IMR-90 (cell line): Measurements from ENCODE around the gene TBC1D22B. TPM values are rescaled to one million over a fixed set of nuclear protein-coding genes. Genes with fewer than 3 reads are reported as not detected.

Experiments used
- ATAC-seq: fragments of 200-7000 bp; cut with Tn5 transposase; 2 replicates; pipeline ENCODE4 v1.9.1; 2020; ENCODE audit warnings: low read depth, mild to moderate bottlenecking, moderate library complexity
- BruUV-seq: library from RNA; stranded (reverse); fragments of 400-500 nt; replicated peaks from 2 replicates; lab custom pipeline; 2021; lab: Mats Ljungman, UMichigan
- CTCF ChIA-PET: fragments of 300-600 bp; formaldehyde crosslinking; extraction: SDS; loops from one replicate; lab custom pipeline; 2021; ENCODE audit warnings: antibody characterized with exemption; lab: Yijun Ruan, JAX
- POLR2A ChIA-PET: fragments of 300-600 bp; sonication (Branson Sonifier 250); formaldehyde crosslinking; loops from one replicate; lab custom pipeline; 2022; ENCODE audit warnings: antibody characterized with exemption; ENCODE audit not compliant: unreplicated experiment; lab: Charles Lee
- DNase-seq: peaks from one replicate; pipeline ENCODE4 v3.0.0; 2013
- H2AFZ ChIP-seq: replicated peaks from 2 replicates; pipeline ENCODE3; 2013; ENCODE audit warnings: low read length, mild to moderate bottlenecking; ENCODE audit not compliant: poor library complexity
- H2AK5ac ChIP-seq: 2 replicates; pipeline ENCODE4 v1.6.1; 2013; ENCODE audit warnings: low read depth, low read length, inconsistent platforms
- H2AK9ac ChIP-seq: replicated peaks from 2 replicates; pipeline ENCODE3; 2013; ENCODE audit warnings: mild to moderate bottlenecking, low read depth, low read length, moderate library complexity; ENCODE audit not compliant: poor library complexity
- H2BK120ac ChIP-seq: 2 replicates; pipeline ENCODE4 v1.6.1; 2013; ENCODE audit warnings: low read depth, low read length, inconsistent platforms
- H2BK15ac ChIP-seq: 3 replicates; pipeline ENCODE4 v1.6.1; 2013; ENCODE audit warnings: low read depth, low read length, inconsistent platforms
- H2BK20ac ChIP-seq: 2 replicates; pipeline ENCODE4 v1.6.1; 2013; ENCODE audit warnings: low read depth, mild to moderate bottlenecking, inconsistent platforms, low read length, moderate library complexity
- H2BK5ac ChIP-seq: 2 replicates; pipeline ENCODE4 v1.6.1; 2013; ENCODE audit warnings: mild to moderate bottlenecking, low read depth, low read length, inconsistent platforms; ENCODE audit not compliant: poor library complexity, severe bottlenecking
- H3K14ac ChIP-seq: replicated peaks from 2 replicates; pipeline ENCODE4 v1.6.1; 2013; ENCODE audit warnings: low read depth, low read length, inconsistent platforms
- H3K18ac ChIP-seq: 2 replicates; pipeline ENCODE4 v1.6.1; 2013; ENCODE audit warnings: low read depth, low read length, control low read depth
- H3K23ac ChIP-seq: 2 replicates; pipeline ENCODE4 v1.6.1; 2013; ENCODE audit warnings: low read depth, low read length, inconsistent platforms
- H3K27ac ChIP-seq: 2 replicates; pipeline ENCODE4 v1.5.1; 2013; ENCODE audit warnings: mild to moderate bottlenecking, control low read depth, low read length; ENCODE audit not compliant: insufficient read depth
- H3K27me3 ChIP-seq: 2 replicates; pipeline ENCODE4 v1.6.1; 2013; ENCODE audit warnings: low read length; ENCODE audit not compliant: control insufficient read depth, insufficient read depth
- H3K36me3 ChIP-seq: 2 replicates; pipeline ENCODE4 v1.6.1; 2013; ENCODE audit warnings: low read length, mixed read lengths; ENCODE audit not compliant: control insufficient read depth, insufficient read depth
- H3K4ac ChIP-seq: 2 replicates; pipeline ENCODE4 v1.6.1; 2013; ENCODE audit warnings: low read depth, low read length, inconsistent platforms
- H3K4me1 ChIP-seq: 2 replicates; pipeline ENCODE4 v1.6.1; 2013; ENCODE audit warnings: low read length, mixed read lengths; ENCODE audit not compliant: control insufficient read depth, insufficient read depth
- H3K4me2 ChIP-seq: 2 replicates; pipeline ENCODE4 v1.6.1; 2013; ENCODE audit warnings: low read depth, mild to moderate bottlenecking, control low read depth, low read length, moderate library complexity
- H3K4me3 ChIP-seq: 2 replicates; pipeline ENCODE4 v1.5.1; 2013; ENCODE audit warnings: low read depth, mild to moderate bottlenecking, control low read depth, low read length, moderate library complexity; ENCODE audit not compliant: insufficient read depth
- H3K56ac ChIP-seq: 2 replicates; pipeline ENCODE4 v1.6.1; 2013; ENCODE audit warnings: low read length, inconsistent platforms; ENCODE audit not compliant: insufficient read depth; ENCODE audit errors: extremely low read depth
- H3K79me1 ChIP-seq, 2 experiments: 2 replicates each; pipeline ENCODE4 v1.6.1; 2013; ENCODE audit warnings: low read length in 2 of 2, inconsistent platforms in 1 of 2, low read depth in 1 of 2
- H3K9ac ChIP-seq: 2 replicates; pipeline ENCODE4 v1.6.1; 2013; ENCODE audit warnings: low read depth, low read length, control low read depth
- H3K9me1 ChIP-seq: 2 replicates; pipeline ENCODE4 v1.6.1; 2013; ENCODE audit warnings: low read length, inconsistent platforms; ENCODE audit not compliant: insufficient read depth
- H3K9me3 ChIP-seq: 2 replicates; pipeline ENCODE4 v1.6.1; 2013; ENCODE audit warnings: low read length; ENCODE audit not compliant: control insufficient read depth, insufficient read depth
- H4K20me1 ChIP-seq: 2 replicates; pipeline ENCODE4 v1.6.1; 2013; ENCODE audit warnings: low read length, inconsistent platforms; ENCODE audit not compliant: insufficient read depth
- H4K5ac ChIP-seq: 2 replicates; pipeline ENCODE4 v1.6.1; 2013; ENCODE audit warnings: mild to moderate bottlenecking, low read depth, low read length, control low read depth
- H4K8ac ChIP-seq, 2 experiments: 2 replicates each; pipeline ENCODE4 v1.6.1; 2013; ENCODE audit warnings: low read depth in 2 of 2, low read length in 2 of 2, control low read depth in 1 of 2, inconsistent platforms in 1 of 2
- H4K91ac ChIP-seq: 2 replicates; pipeline ENCODE4 v1.6.1; 2013; ENCODE audit warnings: low read depth, low read length, inconsistent platforms; ENCODE audit not compliant: insufficient read depth
- CHD1 ChIP-seq: IDR thresholded peaks from 2 replicates; pipeline ENCODE4 v1.6.1; 2012; ENCODE audit warnings: low read depth, low read length, improper control_type of control experiment
- CTCF ChIP-seq: conservative IDR thresholded peaks from 2 replicates; pipeline ENCODE4 v1.5.1; 2012; ENCODE audit warnings: mild to moderate bottlenecking, low read depth, low read length, improper control_type of control experiment
- MAZ ChIP-seq: IDR thresholded peaks from 2 replicates; pipeline ENCODE4 v1.6.1; 2012; ENCODE audit warnings: low read depth, mild to moderate bottlenecking, low read length, improper control_type of control experiment, moderate library complexity, borderline replicate concordance
- RCOR1 ChIP-seq: IDR thresholded peaks from 2 replicates; pipeline ENCODE4 v1.6.1; 2012; ENCODE audit warnings: mild to moderate bottlenecking, low read length, improper control_type of control experiment; ENCODE audit not compliant: insufficient replicate concordance
- WGBS, 2 experiments: methylation state at CpG; one replicate each; pipeline versions ENCODE4 v1.1.5 to v1.1.7; 2013; ENCODE audit warnings: missing lambda C conversion rate in 2 of 2; ENCODE audit not compliant: insufficient read length in 1 of 2; ENCODE audit errors: extremely low coverage in 2 of 2; 5-methylcytosine and 5-hydroxymethylcytosine counted together
- dilution Hi-C: fragments of 300-500 bp; cut with HindIII; formaldehyde crosslinking; loops from one replicate; pipeline ENCODE4 v1.14.3; 2018; ENCODE audit warnings: low sequenced_read_pairs; ENCODE audit not compliant: unreplicated experiment
- in situ Hi-C: fragments of 300-500 bp; cut with MboI; formaldehyde crosslinking; loops from 3 replicates; pipeline ENCODE4 v1.14.3; 2019; ENCODE audit warnings: low sequenced_read_pairs, inconsistent platforms, mixed read lengths
- intact Hi-C: fragments of 100-400 bp; cut with micrococcal nuclease; formaldehyde crosslinking; loops from 2 replicates; pipeline ENCODE4 v1.10.0; 2022
- polyA plus RNA-seq, 3 experiments: library from polyadenylated mRNA; depleted of rRNA; stranded (reverse); fragments of >200 nt; gene quantifications; 2 replicates each; pipeline ENCODE4 v1.2.3, GENCODE V29; 2012; ENCODE audit warnings: low replicate concordance in 1 of 3
- total RNA-seq: library from RNA; depleted of rRNA; stranded (reverse); fragments of >200 nt; gene quantifications from 2 replicates; pipeline ENCODE4 v1.2.3, GENCODE V29; 2012
- TF ChIP-seq, protein P1 (sequence below): fragments of 150-350 bp; IDR thresholded peaks from 2 replicates; pipeline ENCODE4 v1.6.1; 2017; ENCODE audit warnings: mild to moderate bottlenecking, antibody characterized with exemption, low read length, low read depth

TBC1D22B gene
- total and polyA plus RNA-seq, 2 of the 4 experiments (the other 2 are of a cell fraction) = 6.6 to 7.5 TPM

DNA sequence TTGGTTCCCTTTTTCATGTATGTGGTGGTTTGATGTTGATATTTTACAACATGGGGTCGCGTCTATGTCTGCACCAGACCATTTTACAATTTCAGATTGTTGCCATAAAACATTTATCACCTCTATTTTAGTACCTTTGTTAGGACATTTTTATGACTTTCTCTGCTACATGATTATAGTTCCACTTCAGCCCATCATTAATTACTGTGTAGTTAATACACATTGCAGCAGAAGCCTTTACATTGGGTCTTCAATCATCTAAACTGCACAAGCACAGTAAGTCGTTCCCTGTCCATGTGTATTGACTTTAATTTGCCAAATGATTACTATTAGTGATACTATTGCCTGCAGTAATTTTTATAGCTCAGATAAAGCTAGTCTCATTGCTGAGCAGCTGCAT, 16.1 kb downstream of the TBC1D22B start:
- TF ChIP-seq CTCF (no peak), MAZ (no peak), RCOR1 (no peak), CHD1 (no peak)
- TF ChIP-seq, protein P1, sequence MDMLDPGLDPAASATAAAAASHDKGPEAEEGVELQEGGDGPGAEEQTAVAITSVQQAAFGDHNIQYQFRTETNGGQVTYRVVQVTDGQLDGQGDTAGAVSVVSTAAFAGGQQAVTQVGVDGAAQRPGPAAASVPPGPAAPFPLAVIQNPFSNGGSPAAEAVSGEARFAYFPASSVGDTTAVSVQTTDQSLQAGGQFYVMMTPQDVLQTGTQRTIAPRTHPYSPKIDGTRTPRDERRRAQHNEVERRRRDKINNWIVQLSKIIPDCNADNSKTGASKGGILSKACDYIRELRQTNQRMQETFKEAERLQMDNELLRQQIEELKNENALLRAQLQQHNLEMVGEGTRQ = no peak
- ATAC-seq = no peak
- dilution Hi-C loops = no loop called here

More for the DNA sequence above, 16.1 kb downstream of the TBC1D22B start:
- Histone ChIP-seq H3K56ac (no peak overlapping the region), H3K27ac (no peak overlapping the region), H2BK15ac (no peak overlapping the region), H3K14ac (no peak overlapping the region), H3K36me3 (peaks cover 13% of the 10 kb centered on the region), H2BK120ac (no peak overlapping the region), H4K91ac (no peak overlapping the region), H4K8ac (no peak overlapping the region), H2BK20ac (no peak overlapping the region), H4K5ac (no peak overlapping the region), H3K4me2 (no peak overlapping the region), H4K20me1 (peaks cover 19% of the 10 kb centered on the region; the same call in 1 of the 2 replicates), H3K9me3 (no peaks in the 10 kb centered on the region), H3K4me1 (no peaks in the 10 kb centered on the region), H3K23ac (no peak overlapping the region), H2AK5ac (no peak overlapping the region), H3K79me1 (peaks cover 37 to 82% of the 10 kb centered on the region in 2 experiments), H3K4ac (no peak overlapping the region), H2BK5ac (no peak overlapping the region), H3K9ac (no peak overlapping the region), H2AFZ (no peak overlapping the region), H3K18ac (no peak overlapping the region), H3K27me3 (no peaks in the 10 kb centered on the region), H3K9me1 (peaks cover 4% of the 10 kb centered on the region), H2AK9ac (no peak overlapping the region), H3K4me3 (no peak overlapping the region)
- no peak for DNase-seq
- BruUV-seq = no TSS peak
- ChIA-PET CTCF (no interaction called here), POLR2A (no interaction called here)
- in situ Hi-C loops (no loop called here), intact Hi-C loops (no loop called here)
- no CpG with 5 or more reads among the region's 3 CpGs for WGBS, 2 experiments
